HG02943 (cell line): ENCODE data around the gene ATP11A.

Source experiments
- ATAC-seq: cut with Tn5 transposase; IDR thresholded peaks from one replicate; pipeline ENCODE4 v1.9.1; 2021; ENCODE audit warnings: mild to moderate bottlenecking, low read depth, moderate library complexity; ENCODE audit not compliant: unreplicated experiment

The ATP11A gene

GRCh38 chr13:112720814-112721197 is 31.0 kb downstream of the ATP11A start:
- no peak for ATAC-seq

GRCh38 chr13:112721198-112722104 is 31.6 kb downstream of the ATP11A start:
- ATAC-seq = no peak

DNA sequence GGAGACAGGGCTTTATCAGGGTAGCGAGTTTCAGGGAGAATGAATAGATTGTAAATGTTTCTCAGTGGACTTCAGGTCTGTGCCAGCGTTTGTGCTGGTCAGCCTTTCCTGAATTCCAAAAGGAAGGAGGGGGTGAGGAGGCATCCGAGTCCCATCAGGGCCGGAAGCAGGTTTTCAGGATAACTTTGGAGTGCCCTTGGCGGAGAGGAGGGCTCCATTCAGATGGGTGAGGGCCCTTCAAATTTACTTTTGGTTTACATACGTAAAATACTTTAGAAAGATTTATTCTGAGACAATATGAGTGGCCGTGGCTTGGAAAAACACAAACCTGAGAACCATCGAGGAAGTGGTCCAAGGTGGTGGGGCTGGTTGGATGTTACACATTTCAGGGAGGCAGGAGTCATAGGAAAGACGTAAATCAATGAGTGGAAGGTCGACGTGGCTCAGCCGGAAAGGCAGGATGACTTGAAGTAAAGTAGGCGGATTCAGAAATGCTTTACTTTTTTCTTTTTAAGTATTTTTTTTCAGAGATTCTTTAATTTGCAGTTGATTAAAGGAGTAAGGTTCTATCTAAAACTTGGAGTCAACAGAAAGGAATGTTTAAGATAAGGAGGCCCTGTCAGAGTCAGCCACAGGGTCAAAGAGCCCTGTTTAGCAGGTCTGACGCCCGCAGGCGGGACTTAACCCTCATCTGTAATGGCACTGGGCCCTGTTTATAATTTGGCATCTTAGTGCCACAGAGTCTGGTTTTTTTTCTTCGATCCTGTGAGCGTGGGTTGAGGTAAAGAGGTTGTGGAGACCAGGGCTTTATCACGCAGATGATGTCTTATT is 32.8 kb downstream of the ATP11A start:
- no peak for ATAC-seq

GRCh38 chr13:112723771-112724170 is 33.9 kb downstream of the ATP11A start:
- ATAC-seq = no peak

- no peak for ATAC-seq
Observed at GRCh38 chr13:112724788-112725345, 35.0 kb downstream of the ATP11A start.

- ATAC-seq = no peak
Observed at GRCh38 chr13:112725346-112726015, 35.6 kb downstream of the ATP11A start.

GRCh38 chr13:112726016-112726767 is 36.4 kb downstream of the ATP11A start:
- no peak for ATAC-seq

DNA sequence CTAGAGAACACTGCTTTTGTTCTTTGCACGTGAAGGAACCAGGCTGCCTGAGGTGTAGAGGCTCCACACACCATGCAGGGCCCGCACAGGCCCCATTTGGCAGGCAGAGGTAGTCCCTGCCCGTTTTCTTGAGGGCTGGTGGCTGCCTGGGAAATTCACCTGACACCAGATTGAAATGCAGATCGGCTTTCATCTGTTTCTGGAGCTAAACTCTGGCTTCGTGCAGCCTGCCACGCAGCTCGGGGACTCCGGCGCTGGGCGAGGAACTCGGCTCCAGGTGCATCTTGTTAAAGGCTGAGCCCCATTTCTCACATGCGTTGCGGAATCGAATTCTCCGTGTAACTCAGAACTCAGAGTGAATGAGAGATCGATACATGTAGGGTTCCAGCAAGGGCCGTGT is 37.7 kb downstream of the ATP11A start:
- no peak for ATAC-seq

- no peak for ATAC-seq
Observed at GRCh38 chr13:112728375-112729126, 38.7 kb downstream of the ATP11A start.

GRCh38 chr13:112729408-112729807 is 39.6 kb downstream of the ATP11A start:
- no peak for ATAC-seq

DNA sequence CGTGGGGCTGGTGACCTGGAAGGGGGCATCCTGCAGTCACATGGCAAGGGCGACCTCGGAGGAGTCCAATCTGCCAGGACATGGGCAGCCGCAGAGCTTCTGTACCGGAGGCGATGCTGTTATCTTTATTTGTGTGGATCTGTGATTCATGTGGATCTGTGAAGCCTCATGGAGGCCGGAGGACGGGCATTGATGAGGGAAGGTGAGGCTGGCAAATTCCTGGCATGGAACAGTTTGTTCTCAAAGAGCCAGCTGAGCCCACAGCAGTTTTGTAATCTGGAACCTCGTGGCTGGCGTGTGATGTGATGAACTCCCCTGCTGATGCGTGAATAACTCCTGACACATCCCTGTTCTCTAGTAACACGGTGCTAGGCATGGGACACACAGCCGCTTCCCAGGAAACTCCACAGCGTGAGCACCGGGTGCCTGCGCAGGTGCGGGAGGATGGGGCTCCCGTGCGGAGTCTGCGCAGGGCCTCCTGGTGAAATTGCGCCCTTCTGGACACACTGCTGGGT is 40.4 kb downstream of the ATP11A start:
- no peak for ATAC-seq

- no peak for ATAC-seq
Observed at GRCh38 chr13:112731667-112732616, 42.1 kb downstream of the ATP11A start.

DNA sequence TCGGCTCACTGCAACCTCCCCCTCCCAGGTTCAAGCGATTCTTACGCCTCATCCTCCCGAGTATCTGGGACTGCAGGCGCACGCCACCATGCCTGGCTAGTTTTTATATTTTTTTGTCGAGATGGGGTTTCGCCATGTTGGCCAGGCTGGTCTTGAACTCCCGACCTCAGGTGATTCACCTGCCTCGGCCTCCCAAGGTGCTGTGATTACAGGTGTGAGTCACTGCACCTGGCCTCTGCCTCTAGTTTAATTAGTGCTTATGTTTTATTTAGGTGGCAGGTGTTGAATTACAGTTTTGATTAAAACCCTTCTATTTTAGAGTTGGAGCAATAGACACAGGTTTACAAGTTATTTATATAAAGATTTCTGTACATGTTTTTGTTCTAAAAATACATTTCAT is 42.8 kb downstream of the ATP11A start:
- ATAC-seq = no peak

- ATAC-seq = no peak
Observed at GRCh38 chr13:112733112-112733511, 43.3 kb downstream of the ATP11A start.

- ATAC-seq = no peak
Observed at GRCh38 chr13:112733661-112734379, 44.0 kb downstream of the ATP11A start.

DNA sequence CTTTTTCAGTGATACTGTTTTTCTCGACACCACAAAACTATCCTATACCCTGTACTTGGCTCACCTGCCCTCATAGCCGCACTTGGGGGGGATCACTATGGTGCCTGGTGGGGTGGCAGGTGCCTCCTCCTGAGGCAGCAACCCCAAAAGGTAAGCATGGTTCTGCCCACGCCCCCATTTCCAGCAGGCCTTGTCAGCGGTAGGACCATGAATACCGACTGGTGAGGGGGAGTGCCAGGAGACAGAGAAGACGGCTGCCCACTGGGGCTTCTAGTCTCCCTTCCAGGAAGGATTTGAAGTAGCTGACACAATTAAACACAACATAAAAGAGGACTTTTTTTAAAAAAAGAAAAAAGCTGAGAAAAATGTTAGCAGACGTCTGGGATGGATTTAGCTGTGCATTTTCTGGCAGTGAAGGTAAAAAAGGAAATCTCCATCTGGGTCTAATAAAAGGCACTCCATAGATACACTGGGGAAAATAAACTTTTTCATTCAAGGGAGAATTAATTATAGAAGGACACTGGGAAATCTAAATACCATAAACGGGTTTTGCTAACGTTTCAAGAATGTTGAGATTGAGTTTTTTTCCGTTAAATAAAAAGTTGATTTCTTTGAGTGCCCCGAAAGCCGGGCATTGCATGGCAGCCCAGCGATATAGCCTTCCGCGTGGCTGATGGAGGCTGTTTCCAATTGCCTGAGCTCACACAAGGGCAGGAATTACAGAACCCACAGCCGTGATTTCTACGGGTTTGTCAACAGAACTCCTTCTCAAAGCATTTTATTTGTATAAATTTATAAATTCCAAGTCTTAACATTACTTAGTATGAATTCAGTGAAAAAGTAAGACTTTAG is 45.1 kb downstream of the ATP11A start:
- ATAC-seq = no peak
